K562 (cell line): ENCODE results near the gene SLC20A1. TPM values are rescaled to one million over a fixed set of nuclear protein-coding genes. Genes with fewer than 3 reads are reported as not detected.

ENCODE experiments used
- ARNT ChIP-seq, 2 experiments: fragments of 450-650 bp; IDR thresholded peaks; 2 replicates each; pipeline ENCODE4 v1.6.1; 2016; ENCODE audit warnings: mild to moderate bottlenecking in 1 of 2
- CHD1 ChIP-seq: fragments of 200-600 bp; sonication (generic); IDR thresholded peaks from one replicate; pipeline ENCODE4 v1.6.1; 2012; ENCODE audit warnings: mild to moderate bottlenecking, moderate library complexity, low read length, inconsistent platforms
- ETV1 ChIP-seq: fragments of 450-650 bp; conservative IDR thresholded peaks from 2 replicates; pipeline ENCODE4 v1.6.1; 2016; ENCODE audit warnings: missing genetic modification characterization, control low read depth, low read depth, missing compliant biosample characterization
- KAT8 ChIP-seq: fragments of 450-650 bp; IDR thresholded peaks from 2 replicates; pipeline ENCODE4 v1.6.1; 2016; ENCODE audit warnings: low read depth, mild to moderate bottlenecking
- KDM1A ChIP-seq, 2 experiments: fragments of 450-650 bp; IDR thresholded peaks; 2 replicates each; pipeline ENCODE4 v1.6.1; 2016; ENCODE audit warnings: mild to moderate bottlenecking in 2 of 2
- KDM2B ChIP-seq: fragments of 250-450 bp; sonication (Bioruptor Pico); IDR thresholded peaks from 2 replicates; pipeline ENCODE4 v1.8.0; 2021; ENCODE audit warnings: mild to moderate bottlenecking, moderate library complexity
- MITF ChIP-seq: IDR thresholded peaks from 2 replicates; pipeline ENCODE4 v1.6.1; 2014; ENCODE audit warnings: antibody characterized with exemption
- NELFE ChIP-seq: IDR thresholded peaks from 2 replicates; pipeline ENCODE4 v1.6.1; 2011; ENCODE audit warnings: mild to moderate bottlenecking; ENCODE audit not compliant: insufficient read depth, insufficient read length
- NFXL1 ChIP-seq: fragments of 450-650 bp; formaldehyde crosslinking; IDR thresholded peaks from 2 replicates; pipeline ENCODE4 v1.4.0; 2021; ENCODE audit warnings: mild to moderate bottlenecking
- NR2C1 ChIP-seq, 2 experiments: fragments of 450-650 bp; IDR thresholded peaks; 2 replicates each; pipeline ENCODE4 v1.6.1; 2017; ENCODE audit warnings: mild to moderate bottlenecking in 2 of 2, antibody characterized with exemption in 1 of 2, inconsistent platforms in 1 of 2, missing compliant biosample characterization in 1 of 2, missing genetic modification characterization in 1 of 2
- PTBP1 ChIP-seq: fragments of 200-400 bp; formaldehyde crosslinking; IDR thresholded peaks from 2 replicates; pipeline ENCODE4 v1.6.1; 2017; ENCODE audit warnings: low read depth, low read length
- RBFOX2 ChIP-seq: fragments of 200-400 bp; formaldehyde crosslinking; IDR thresholded peaks from 2 replicates; pipeline ENCODE4 v1.6.1; 2017; ENCODE audit warnings: low read depth, mild to moderate bottlenecking, low read length, moderate library complexity
- RCOR1 ChIP-seq, 2 experiments: IDR thresholded peaks; 2 replicates each; pipeline ENCODE4 v1.6.1; 2012; ENCODE audit warnings: low read depth in 2 of 2, low read length in 2 of 2, borderline replicate concordance in 1 of 2, improper control_type of control experiment in 1 of 2
- SRSF3 ChIP-seq: fragments of 200-400 bp; formaldehyde crosslinking; IDR thresholded peaks from 2 replicates; pipeline ENCODE4 v1.6.1; 2016; ENCODE audit warnings: mild to moderate bottlenecking, low read length, moderate library complexity; ENCODE audit not compliant: insufficient read depth
- TCF7 ChIP-seq: sonication (generic); IDR thresholded peaks from 2 replicates; pipeline ENCODE4 v1.6.1; 2016; ENCODE audit warnings: antibody characterized with exemption, borderline replicate concordance
- ZNF133 ChIP-seq: fragments of 250-450 bp; sonication (Bioruptor Pico); IDR thresholded peaks from 2 replicates; pipeline ENCODE4 v1.4.0; 2020; ENCODE audit warnings: mild to moderate bottlenecking
- ZSCAN29 ChIP-seq: fragments of 450-650 bp; IDR thresholded peaks from 2 replicates; pipeline ENCODE4 v1.6.1; 2017
- polyA plus RNA-seq, 8 experiments: library from polyadenylated mRNA; depleted of rRNA in 4 of 8; stranded (reverse) in 5 of 8; unstranded in 3 of 8; fragments of >200 nt; fragmentation: Nextera tagmentation in 2 of 8; fragmentation: Illumina TruSeq in 1 of 8; extraction: Ambion mirVana in 2 of 8; extraction: Trizol in 1 of 8; gene quantifications; 2 replicates each; pipeline versions ENCODE4 v1.2.1 to v1.2.3, GENCODE V29; 2011 to 2014; ENCODE audit warnings: inconsistent platforms in 1 of 8, missing spikeins in 1 of 8
- total RNA-seq, 7 experiments: library from RNA; depleted of rRNA in 6 of 7; stranded (reverse); fragments of >200 nt in 6 of 7; fragmentation: Illumina TruSeq in 2 of 7; extraction: Trizol in 2 of 7; gene quantifications; 2 replicates each; pipeline versions ENCODE4 v1.2.1 to v1.2.3, GENCODE V29; 2011 to 2021; ENCODE audit warnings: low replicate concordance in 1 of 7
- TF ChIP-seq, protein P1 (sequence below): fragments of 450-650 bp; IDR thresholded peaks from 2 replicates; pipeline ENCODE4 v1.6.1; 2016; ENCODE audit warnings: borderline replicate concordance
- TF ChIP-seq, protein P2 (sequence below): fragments of 450-650 bp; IDR thresholded peaks from 2 replicates; pipeline ENCODE4 v1.6.1; 2016; ENCODE audit warnings: mild to moderate bottlenecking
- TF ChIP-seq, protein P3 (sequence below): fragments of 250-450 bp; sonication (Bioruptor Pico); IDR thresholded peaks from 2 replicates; pipeline ENCODE4 v1.4.0; 2020; ENCODE audit warnings: mild to moderate bottlenecking, moderate library complexity, borderline replicate concordance

Gene SLC20A1
- total and polyA plus RNA-seq, 9 of the 15 experiments (the other 6 are each of a cell fraction or from before 2014, with no cell fraction given) = 53.8 to 150 (median 74.7) TPM

DNA sequence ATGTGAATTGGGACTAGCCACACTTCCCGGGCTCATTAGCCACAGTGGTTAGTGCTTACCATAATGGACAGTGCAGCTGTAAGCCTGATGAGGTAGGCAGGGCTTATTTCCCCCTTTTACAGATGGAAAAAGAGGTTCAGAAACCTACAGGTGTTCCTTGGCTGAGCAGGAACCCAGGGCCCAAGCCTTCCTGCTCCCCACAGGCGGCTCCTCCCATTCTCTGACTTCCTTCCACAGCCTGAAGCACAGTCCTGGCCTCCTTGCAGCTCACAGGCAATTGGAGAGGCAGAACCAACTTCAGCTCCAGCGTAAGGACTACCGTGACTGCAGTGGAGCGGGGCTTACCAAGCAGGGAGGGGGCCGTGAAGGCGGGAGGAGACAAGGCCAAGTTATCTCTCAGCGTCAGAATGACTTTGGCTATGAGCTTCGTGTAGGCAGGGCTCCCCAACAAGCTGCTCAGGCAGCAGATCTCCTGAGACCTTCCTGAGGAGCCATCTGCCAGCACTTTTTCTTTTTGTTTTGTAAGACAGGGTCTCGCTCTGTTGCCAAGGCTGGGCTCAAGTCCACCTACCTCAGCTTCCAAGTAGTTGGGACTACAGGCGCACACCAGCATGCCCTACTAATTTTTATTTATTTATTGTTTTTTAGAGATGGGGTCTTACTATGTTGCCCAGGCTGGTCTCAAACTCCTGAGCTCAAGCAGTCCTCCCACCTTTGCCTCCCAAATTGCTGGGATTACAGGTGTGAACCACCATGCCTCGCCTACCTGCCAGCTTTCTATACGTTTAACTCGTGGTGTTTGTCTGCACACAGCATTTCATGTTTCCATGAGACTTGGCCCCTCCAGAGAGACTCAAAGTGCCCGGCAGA is 40.8 kb downstream of the SLC20A1 start (continued):
- TF ChIP-seq NFXL1 (no peak), RCOR1 (IDR thresholded peaks at IDR 0.05; ENCODE audit: borderline replicate concordance in 1 of 2, low read depth in 2 of 2, low read length in 2 of 2) (no peak; a peak in 1 of 4 replicates), KAT8 (no peak), ETV1 (no peak), CHD1 (no peak), SRSF3 (no peak), NELFE (no peak), KDM2B (CRISPR knock-in tag) (no peak), KDM1A (IDR thresholded peaks at IDR 0.05) (peak in 1 of 2 experiments; percentile 46; a peak in 2 of 4 replicates), ARNT (IDR thresholded peaks at IDR 0.05) (no peak), TCF7 (no peak), PTBP1 (no peak), ZSCAN29 (no peak), ZNF133 (CRISPR knock-in tag) (no peak), RBFOX2 (peak; percentile 71), MITF (no peak), NR2C1 (IDR thresholded peaks at IDR 0.05) (no peak), NR2C1 (tag; IDR thresholded peaks at IDR 0.05) (no peak)
- TF ChIP-seq, protein P1, sequence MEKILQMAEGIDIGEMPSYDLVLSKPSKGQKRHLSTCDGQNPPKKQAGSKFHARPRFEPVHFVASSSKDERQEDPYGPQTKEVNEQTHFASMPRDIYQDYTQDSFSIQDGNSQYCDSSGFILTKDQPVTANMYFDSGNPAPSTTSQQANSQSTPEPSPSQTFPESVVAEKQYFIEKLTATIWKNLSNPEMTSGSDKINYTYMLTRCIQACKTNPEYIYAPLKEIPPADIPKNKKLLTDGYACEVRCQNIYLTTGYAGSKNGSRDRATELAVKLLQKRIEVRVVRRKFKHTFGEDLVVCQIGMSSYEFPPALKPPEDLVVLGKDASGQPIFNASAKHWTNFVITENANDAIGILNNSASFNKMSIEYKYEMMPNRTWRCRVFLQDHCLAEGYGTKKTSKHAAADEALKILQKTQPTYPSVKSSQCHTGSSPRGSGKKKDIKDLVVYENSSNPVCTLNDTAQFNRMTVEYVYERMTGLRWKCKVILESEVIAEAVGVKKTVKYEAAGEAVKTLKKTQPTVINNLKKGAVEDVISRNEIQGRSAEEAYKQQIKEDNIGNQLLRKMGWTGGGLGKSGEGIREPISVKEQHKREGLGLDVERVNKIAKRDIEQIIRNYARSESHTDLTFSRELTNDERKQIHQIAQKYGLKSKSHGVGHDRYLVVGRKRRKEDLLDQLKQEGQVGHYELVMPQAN = no peak
- TF ChIP-seq, protein P2, sequence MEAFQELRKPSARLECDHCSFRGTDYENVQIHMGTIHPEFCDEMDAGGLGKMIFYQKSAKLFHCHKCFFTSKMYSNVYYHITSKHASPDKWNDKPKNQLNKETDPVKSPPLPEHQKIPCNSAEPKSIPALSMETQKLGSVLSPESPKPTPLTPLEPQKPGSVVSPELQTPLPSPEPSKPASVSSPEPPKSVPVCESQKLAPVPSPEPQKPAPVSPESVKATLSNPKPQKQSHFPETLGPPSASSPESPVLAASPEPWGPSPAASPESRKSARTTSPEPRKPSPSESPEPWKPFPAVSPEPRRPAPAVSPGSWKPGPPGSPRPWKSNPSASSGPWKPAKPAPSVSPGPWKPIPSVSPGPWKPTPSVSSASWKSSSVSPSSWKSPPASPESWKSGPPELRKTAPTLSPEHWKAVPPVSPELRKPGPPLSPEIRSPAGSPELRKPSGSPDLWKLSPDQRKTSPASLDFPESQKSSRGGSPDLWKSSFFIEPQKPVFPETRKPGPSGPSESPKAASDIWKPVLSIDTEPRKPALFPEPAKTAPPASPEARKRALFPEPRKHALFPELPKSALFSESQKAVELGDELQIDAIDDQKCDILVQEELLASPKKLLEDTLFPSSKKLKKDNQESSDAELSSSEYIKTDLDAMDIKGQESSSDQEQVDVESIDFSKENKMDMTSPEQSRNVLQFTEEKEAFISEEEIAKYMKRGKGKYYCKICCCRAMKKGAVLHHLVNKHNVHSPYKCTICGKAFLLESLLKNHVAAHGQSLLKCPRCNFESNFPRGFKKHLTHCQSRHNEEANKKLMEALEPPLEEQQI = no peak
- TF ChIP-seq, protein P3, sequence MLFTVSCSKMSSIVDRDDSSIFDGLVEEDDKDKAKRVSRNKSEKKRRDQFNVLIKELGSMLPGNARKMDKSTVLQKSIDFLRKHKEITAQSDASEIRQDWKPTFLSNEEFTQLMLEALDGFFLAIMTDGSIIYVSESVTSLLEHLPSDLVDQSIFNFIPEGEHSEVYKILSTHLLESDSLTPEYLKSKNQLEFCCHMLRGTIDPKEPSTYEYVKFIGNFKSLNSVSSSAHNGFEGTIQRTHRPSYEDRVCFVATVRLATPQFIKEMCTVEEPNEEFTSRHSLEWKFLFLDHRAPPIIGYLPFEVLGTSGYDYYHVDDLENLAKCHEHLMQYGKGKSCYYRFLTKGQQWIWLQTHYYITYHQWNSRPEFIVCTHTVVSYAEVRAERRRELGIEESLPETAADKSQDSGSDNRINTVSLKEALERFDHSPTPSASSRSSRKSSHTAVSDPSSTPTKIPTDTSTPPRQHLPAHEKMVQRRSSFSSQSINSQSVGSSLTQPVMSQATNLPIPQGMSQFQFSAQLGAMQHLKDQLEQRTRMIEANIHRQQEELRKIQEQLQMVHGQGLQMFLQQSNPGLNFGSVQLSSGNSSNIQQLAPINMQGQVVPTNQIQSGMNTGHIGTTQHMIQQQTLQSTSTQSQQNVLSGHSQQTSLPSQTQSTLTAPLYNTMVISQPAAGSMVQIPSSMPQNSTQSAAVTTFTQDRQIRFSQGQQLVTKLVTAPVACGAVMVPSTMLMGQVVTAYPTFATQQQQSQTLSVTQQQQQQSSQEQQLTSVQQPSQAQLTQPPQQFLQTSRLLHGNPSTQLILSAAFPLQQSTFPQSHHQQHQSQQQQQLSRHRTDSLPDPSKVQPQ = no peak
